H9 (cell line): ENCODE results near the gene SHMT2. TPM values are rescaled to one million over a fixed set of nuclear protein-coding genes. Genes with fewer than 3 reads are reported as not detected.
A peak's percentile ranks its signal among the peaks of the same experiment; 100 is the strongest.

Source experiments
- DNase-seq: peaks from one replicate; pipeline ENCODE4 v3.0.0-alpha.2; 2017
- H2AFZ ChIP-seq: one replicate; pipeline ENCODE4 v1.6.1; 2013; ENCODE audit warnings: mild to moderate bottlenecking, low read length, control low read depth, moderate library complexity
- H2AK5ac ChIP-seq: 2 replicates; pipeline ENCODE4 v1.6.1; 2013; ENCODE audit warnings: low read length, control low read depth, mixed read lengths; ENCODE audit not compliant: insufficient read length
- H2BK120ac ChIP-seq: one replicate; pipeline ENCODE4 v1.6.1; 2013; ENCODE audit warnings: low read depth, mild to moderate bottlenecking, low read length, control low read depth, inconsistent platforms; ENCODE audit not compliant: poor library complexity, severe bottlenecking
- H2BK12ac ChIP-seq: 2 replicates; pipeline ENCODE4 v1.6.1; 2013; ENCODE audit warnings: low read length, control low read depth, mixed read lengths, low read depth; ENCODE audit not compliant: insufficient read length
- H2BK15ac ChIP-seq: 2 replicates; pipeline ENCODE4 v1.6.1; 2013; ENCODE audit warnings: low read depth, low read length, control low read depth
- H2BK20ac ChIP-seq: one replicate; pipeline ENCODE4 v1.6.1; 2013; ENCODE audit warnings: low read depth, mild to moderate bottlenecking, low read length, control low read depth, inconsistent platforms; ENCODE audit not compliant: poor library complexity, severe bottlenecking
- H2BK5ac ChIP-seq: 2 replicates; pipeline ENCODE4 v1.6.1; 2013; ENCODE audit warnings: low read length, control low read depth, mixed read lengths; ENCODE audit not compliant: insufficient read length
- H3K14ac ChIP-seq: 2 replicates; pipeline ENCODE4 v1.6.1; 2013; ENCODE audit warnings: low read length, control low read depth; ENCODE audit not compliant: insufficient read depth
- H3K18ac ChIP-seq: 2 replicates; pipeline ENCODE4 v1.6.1; 2013; ENCODE audit warnings: low read depth, mild to moderate bottlenecking, mixed read lengths, low read length, control low read depth; ENCODE audit not compliant: insufficient read length
- H3K23ac ChIP-seq: 2 replicates; pipeline ENCODE4 v1.6.1; 2013; ENCODE audit warnings: low read length, control low read depth, mixed read lengths, low read depth; ENCODE audit not compliant: insufficient read length
- H3K23me2 ChIP-seq: 2 replicates; pipeline ENCODE4 v1.6.1; 2013; ENCODE audit warnings: low read depth, mild to moderate bottlenecking, mixed read lengths, low read length, control low read depth; ENCODE audit not compliant: insufficient read length, poor library complexity, severe bottlenecking
- H3K27ac ChIP-seq: 2 replicates; pipeline ENCODE4 v1.5.1; 2013; ENCODE audit warnings: low read length, control low read depth, mixed read lengths, low read depth; ENCODE audit not compliant: insufficient read length
- H3K27me3 ChIP-seq: 2 replicates; pipeline ENCODE4 v1.6.1; 2013; ENCODE audit warnings: low read length, control low read depth, inconsistent platforms; ENCODE audit not compliant: insufficient read depth
- H3K4ac ChIP-seq: 2 replicates; pipeline ENCODE4 v1.6.1; 2013; ENCODE audit warnings: low read depth, mild to moderate bottlenecking, control low read depth, inconsistent platforms, low read length, moderate library complexity
- H3K4me1 ChIP-seq: 2 replicates; pipeline ENCODE4 v1.6.1; 2013; ENCODE audit warnings: low read length, control low read depth, inconsistent platforms; ENCODE audit not compliant: insufficient read depth
- H3K4me2 ChIP-seq: 2 replicates; pipeline ENCODE4 v1.6.1; 2013; ENCODE audit warnings: low read length, control low read depth, mixed read lengths; ENCODE audit not compliant: insufficient read length, insufficient read depth
- H3K56ac ChIP-seq: 2 replicates; pipeline ENCODE4 v1.6.1; 2013; ENCODE audit warnings: low read depth, mild to moderate bottlenecking, mixed read lengths, low read length, control low read depth; ENCODE audit not compliant: insufficient read length
- H3K79me1 ChIP-seq: 2 replicates; pipeline ENCODE4 v1.6.1; 2013; ENCODE audit warnings: low read depth, mild to moderate bottlenecking, moderate library complexity, low read length, control low read depth, inconsistent platforms; ENCODE audit not compliant: insufficient read depth, poor library complexity, severe bottlenecking
- H3K79me2 ChIP-seq: 2 replicates; pipeline ENCODE4 v1.6.1; 2013; ENCODE audit warnings: low read length, control low read depth, inconsistent platforms; ENCODE audit not compliant: insufficient read depth
- H3K9ac ChIP-seq: 2 replicates; pipeline ENCODE4 v1.6.1; 2013; ENCODE audit warnings: low read length, control low read depth, mixed read lengths; ENCODE audit not compliant: insufficient read length; ENCODE audit errors: extremely low read depth
- H3K9me3 ChIP-seq: one replicate; pipeline ENCODE4 v1.6.1; 2013; ENCODE audit warnings: low read depth, low read length, inconsistent platforms; ENCODE audit not compliant: control insufficient read depth
- H3T11ph ChIP-seq: one replicate; pipeline ENCODE4 v1.6.1; 2013; ENCODE audit warnings: mild to moderate bottlenecking, low read length, control low read depth, inconsistent platforms
- H4K20me1 ChIP-seq: one replicate; pipeline ENCODE4 v1.6.1; 2013; ENCODE audit not compliant: control insufficient read depth, insufficient read length, insufficient read depth
- H4K5ac ChIP-seq: 2 replicates; pipeline ENCODE4 v1.6.1; 2013; ENCODE audit warnings: low read depth, mild to moderate bottlenecking, mixed read lengths, low read length, control low read depth; ENCODE audit not compliant: insufficient read length
- H4K8ac ChIP-seq: replicated peaks from 2 replicates; pipeline ENCODE4 v1.6.1; 2013; ENCODE audit warnings: low read length, control low read depth, mixed read lengths, low read depth; ENCODE audit not compliant: insufficient read length
- H4K91ac ChIP-seq: 2 replicates; pipeline ENCODE4 v1.6.1; 2013; ENCODE audit warnings: low read depth, mild to moderate bottlenecking, moderate library complexity, mixed read lengths, low read length, control low read depth; ENCODE audit not compliant: insufficient read length
- H3K27ac Mint-ChIP-seq, 3 experiments: 2 replicates in 2 of 3; 3 replicates in 1 of 3; pipeline ENCODE4 v1.8.0; 2020 to 2021; ENCODE audit warnings: mixed read lengths in 3 of 3, mild to moderate bottlenecking in 1 of 3, moderate library complexity in 1 of 3
- H3K27me3 Mint-ChIP-seq: 2 replicates; pipeline ENCODE4 v1.8.0; 2021; ENCODE audit warnings: low read depth, mild to moderate bottlenecking, moderate library complexity, mixed read lengths
- H3K36me3 Mint-ChIP-seq, 3 experiments: 2 replicates in 2 of 3; 3 replicates in 1 of 3; pipeline ENCODE4 v1.8.0; 2020 to 2021; ENCODE audit warnings: low read depth in 3 of 3, mixed read lengths in 3 of 3; ENCODE audit not compliant: insufficient read depth in 1 of 3
- H3K4me1 Mint-ChIP-seq, 2 experiments: 2 replicates each; pipeline ENCODE4 v1.8.0; 2020; ENCODE audit warnings: mixed read lengths in 2 of 2
- H3K4me3 Mint-ChIP-seq, 2 experiments: 2 replicates in 1 of 2; 3 replicates in 1 of 2; pipeline ENCODE4 v1.8.0; 2020 to 2021; ENCODE audit warnings: mild to moderate bottlenecking in 2 of 2, mixed read lengths in 2 of 2, moderate library complexity in 1 of 2
- H3K9me3 Mint-ChIP-seq, 2 experiments: 2 replicates in 1 of 2; 3 replicates in 1 of 2; pipeline ENCODE4 v1.8.0; 2020; ENCODE audit warnings: mild to moderate bottlenecking in 2 of 2, mixed read lengths in 2 of 2, moderate library complexity in 1 of 2
- CTCF ChIP-seq: fragments of 200-600 bp; sonication (generic); conservative IDR thresholded peaks from 3 replicates; pipeline ENCODE4 v1.8.0; 2021; ENCODE audit warnings: antibody characterized with exemption, mild to moderate bottlenecking
- WGBS: extraction: QIAGEN DNeasy Blood & Tissue Kit; methylation state at CpG from one replicate; pipeline ENCODE4 v1.1.7; 2013; ENCODE audit warnings: missing lambda C conversion rate, low lambda C conversion rate, mixed read lengths; ENCODE audit not compliant: insufficient read length; ENCODE audit errors: extremely low coverage; 5-methylcytosine and 5-hydroxymethylcytosine counted together
- total RNA-seq: library from RNA; stranded (reverse); gene quantifications from 2 replicates; pipeline ENCODE4 v1.2.1, GENCODE V29; 2021

Gene SHMT2
- total RNA-seq, 1 experiment from 2014 or later, result 260 TPM

- H4K20me1 ChIP-seq, result peaks cover 4% of the 10 kb centered on the region
- Mint-ChIP-seq H3K27me3 (peaks cover 62% of the 10 kb centered on the region), H3K4me3 (0 out of 5 replicates have a peak overlapping the region, but pooled peaks of 1 of the 2 experiments have one; percentile 52), H3K36me3 (peaks cover 38 to 41% (median 41%) of the 10 kb centered on the region in 3 experiments), H3K4me1 (peaks cover 47 to 56% of the 10 kb centered on the region in 2 experiments), H3K9me3 (no peaks in the 10 kb centered on the region), H3K27ac (no peak overlapping the region)
- no peak for TF ChIP-seq CTCF
- no peak overlapping the region for H2BK120ac ChIP-seq
- no peak for DNase-seq
- no peak overlapping the region for H2BK12ac ChIP-seq
- no peak overlapping the region for H3K9ac ChIP-seq
- H4K8ac ChIP-seq, result no peak overlapping the region
- H4K5ac ChIP-seq, result no peak overlapping the region
- no peak overlapping the region for H3K14ac ChIP-seq
- H3K4ac ChIP-seq, result no peak overlapping the region
- H2BK20ac ChIP-seq, result no peak overlapping the region
- no peak overlapping the region for H2AFZ ChIP-seq
- H3K4me2 ChIP-seq, result no peak overlapping the region
- no peak overlapping the region for H3T11ph ChIP-seq
- no peak overlapping the region for H2AK5ac ChIP-seq
- no peak overlapping the region for H3K23ac ChIP-seq
- H3K56ac ChIP-seq, result no peak overlapping the region
- H3K79me1 ChIP-seq, result peaks cover 5% of the 10 kb centered on the region
- H3K9me3 ChIP-seq, result no peaks in the 10 kb centered on the region
- H4K91ac ChIP-seq, result no peak overlapping the region
- no CpG with 5 or more reads among the region's 8 CpGs for WGBS
- no peak overlapping the region for H3K18ac ChIP-seq
- H3K27ac ChIP-seq, result no peak overlapping the region
- no peak overlapping the region for H2BK15ac ChIP-seq
- no peak overlapping the region for H2BK5ac ChIP-seq
- peaks cover 39% of the 10 kb centered on the region for H3K27me3 ChIP-seq
- H3K4me1 ChIP-seq, result no peaks in the 10 kb centered on the region
- H3K23me2 ChIP-seq, result peaks cover 25% of the 10 kb centered on the region
- H3K79me2 ChIP-seq, result no peaks in the 10 kb centered on the region; the same call in 1 of the 2 replicates
Observed at GRCh38 chr12:57235728-57236131, 6.2 kb downstream of the SHMT2 start.
